Measurements from ENCODE around the gene NFIX. TPM values are rescaled to one million over a fixed set of nuclear protein-coding genes. Genes with fewer than 3 reads are reported as not detected.
"Not testable (repeated sequence)": the region's sequence is repeated elsewhere in the genome, so short reads cannot be mapped to it uniquely, and the experiment has no call there.

Gene NFIX
- total RNA-seq, 6 experiments from 2014 or later, result 20.3 to 40.0 (median 26.7) TPM

GRCh38 chr19:12956446-12957388 lies 38.6 kb upstream of the NFIX start, which contains the start of gene GADD45GIP1:
GADD45GIP1 (minus strand) TSS chr19:12957223; CDS start chr19:12957212, 11 bp downstream.
- intact Hi-C loops (cut with DNase I), result no loop called here
- Histone ChIP-seq H3K36me3 (peaks cover 0 to 26% (median 6%) of the 10 kb centered on the region in 4 donors), H3K4me3 (peak within 1 kb of the TSS; percentile 85 to 93 (median 86)), H3K27me3 (no peaks in the 10 kb centered on the region), H3K27ac (peak within 1 kb of the TSS; percentile 61 to 85 (median 64)), H3K4me1 (peaks cover 0 to 5% (median 0%) of the 10 kb centered on the region in 4 donors), H3K9me3 (no peaks in the 10 kb centered on the region)
- 1% methylated on average over 33 of the region's 84 CpGs for WGBS (ENCODE audit: insufficient coverage, low coverage, low lambda C conversion rate, missing lambda C conversion rate)
- TF ChIP-seq, protein P1, sequence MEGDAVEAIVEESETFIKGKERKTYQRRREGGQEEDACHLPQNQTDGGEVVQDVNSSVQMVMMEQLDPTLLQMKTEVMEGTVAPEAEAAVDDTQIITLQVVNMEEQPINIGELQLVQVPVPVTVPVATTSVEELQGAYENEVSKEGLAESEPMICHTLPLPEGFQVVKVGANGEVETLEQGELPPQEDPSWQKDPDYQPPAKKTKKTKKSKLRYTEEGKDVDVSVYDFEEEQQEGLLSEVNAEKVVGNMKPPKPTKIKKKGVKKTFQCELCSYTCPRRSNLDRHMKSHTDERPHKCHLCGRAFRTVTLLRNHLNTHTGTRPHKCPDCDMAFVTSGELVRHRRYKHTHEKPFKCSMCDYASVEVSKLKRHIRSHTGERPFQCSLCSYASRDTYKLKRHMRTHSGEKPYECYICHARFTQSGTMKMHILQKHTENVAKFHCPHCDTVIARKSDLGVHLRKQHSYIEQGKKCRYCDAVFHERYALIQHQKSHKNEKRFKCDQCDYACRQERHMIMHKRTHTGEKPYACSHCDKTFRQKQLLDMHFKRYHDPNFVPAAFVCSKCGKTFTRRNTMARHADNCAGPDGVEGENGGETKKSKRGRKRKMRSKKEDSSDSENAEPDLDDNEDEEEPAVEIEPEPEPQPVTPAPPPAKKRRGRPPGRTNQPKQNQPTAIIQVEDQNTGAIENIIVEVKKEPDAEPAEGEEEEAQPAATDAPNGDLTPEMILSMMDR (IDR thresholded peaks at IDR 0.05), result no peak
- peak; percentile 73 for TF ChIP-seq POLR2A (IDR thresholded peaks at IDR 0.05)
- ATAC-seq (peak; percentile 88 to 97 (median 94)), DNase-seq (peak; percentile 81 to 86 (median 83))

DNA sequence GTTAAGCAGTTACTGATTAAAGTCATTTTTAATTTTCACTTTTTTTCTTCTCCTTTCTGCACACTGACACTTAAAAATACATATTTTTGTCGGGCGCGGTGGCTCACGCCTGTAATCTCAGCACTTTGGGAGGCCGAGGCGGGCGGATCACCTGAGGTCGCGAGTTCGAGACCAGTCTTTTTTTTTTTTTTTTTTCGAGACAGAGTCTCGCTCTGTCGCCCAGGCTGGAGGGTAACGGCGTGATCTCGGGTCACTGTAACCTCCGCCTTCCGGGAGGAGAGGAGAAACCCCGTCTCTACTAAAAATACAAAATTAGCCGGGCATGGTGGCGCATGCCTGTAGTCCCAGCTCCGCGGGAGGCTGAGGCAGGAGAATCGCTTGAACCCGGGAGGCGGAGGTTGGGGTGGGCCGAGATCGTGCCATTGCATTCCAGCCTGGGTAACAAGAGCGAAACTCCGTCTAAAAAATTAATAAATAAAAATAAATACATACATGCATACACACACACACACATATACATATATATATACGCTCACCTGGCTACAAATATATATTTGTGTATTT lies 37.8 kb upstream of the NFIX start:
- H3K27me3 ChIP-seq; H3K4me1 ChIP-seq; H3K9me3 ChIP-seq; intact Hi-C loops (cut with DNase I); DNase-seq: not testable (repeated sequence)
- WGBS (ENCODE audit: insufficient coverage, low coverage, low lambda C conversion rate, missing lambda C conversion rate), result 30% methylated on average over 18 of the region's 31 CpGs
- peak overlapping the region; percentile 61 to 85 (median 64) for H3K27ac ChIP-seq
- H3K36me3 ChIP-seq, result peaks cover 0 to 18% (median 3%) of the 10 kb centered on the region in 4 donors
- ATAC-seq, result peak in 3 of 4 donors; percentile 5 to 30 (median 26)
- H3K4me3 ChIP-seq, result peak overlapping the region; percentile 85 to 93 (median 86)

GRCh38 chr19:12959481-12959880 lies 35.8 kb upstream of the NFIX start:
- intact Hi-C loops (cut with DNase I), result no loop called here
- no peak overlapping the region for H3K4me3 ChIP-seq

GRCh38 chr19:12965017-12965811 lies 30.1 kb upstream of the NFIX start:
- 0% methylated on average over 21 of the region's 34 CpGs for WGBS (ENCODE audit: insufficient coverage, low coverage, low lambda C conversion rate, missing lambda C conversion rate)
- H3K27me3 ChIP-seq, result no peaks in the 10 kb centered on the region
- DNase-seq (peak; percentile 79 to 83 (median 80)), ATAC-seq (peak; percentile 97 to 98 (median 98))
- peak overlapping the region; percentile 45 to 57 (median 46) for H3K4me3 ChIP-seq
- peaks cover 0 to 5% (median 0%) of the 10 kb centered on the region in 4 donors for H3K4me1 ChIP-seq
- intact Hi-C loops (cut with DNase I), result no loop called here
- H3K27ac ChIP-seq, result no peak overlapping the region
- H3K36me3 ChIP-seq, result no peaks in the 10 kb centered on the region
- H3K9me3 ChIP-seq, result no peaks in the 10 kb centered on the region
- TF ChIP-seq, protein P1 (IDR thresholded peaks at IDR 0.05), result peak; percentile 86 to 92 (median 90)
- no peak for TF ChIP-seq POLR2A (IDR thresholded peaks at IDR 0.05)

More at GRCh38 chr19:12959481-12959880, 35.8 kb upstream of the NFIX start:
- ATAC-seq (no peak), DNase-seq (no peak)
- no peak for TF ChIP-seq POLR2A (IDR thresholded peaks at IDR 0.05)
- TF ChIP-seq, protein P1 (IDR thresholded peaks at IDR 0.05), result no peak
- Histone ChIP-seq H3K27me3 (no peaks in the 10 kb centered on the region), H3K4me1 (peaks cover 0 to 5% (median 0%) of the 10 kb centered on the region in 4 donors), H3K9me3 (no peaks in the 10 kb centered on the region), H3K27ac (no peak overlapping the region), H3K36me3 (peaks cover 0 to 3% (median under 1%) of the 10 kb centered on the region in 4 donors)
- 39% methylated on average over 5 of the region's 6 CpGs for WGBS (ENCODE audit: insufficient coverage, low coverage, low lambda C conversion rate, missing lambda C conversion rate)
